Measurements from ENCODE around the gene HTR1D.
"Not testable (repeated sequence)": the region's sequence is repeated elsewhere in the genome, so short reads cannot be mapped to it uniquely, and the experiment has no call there.

HTR1D gene

DNA sequence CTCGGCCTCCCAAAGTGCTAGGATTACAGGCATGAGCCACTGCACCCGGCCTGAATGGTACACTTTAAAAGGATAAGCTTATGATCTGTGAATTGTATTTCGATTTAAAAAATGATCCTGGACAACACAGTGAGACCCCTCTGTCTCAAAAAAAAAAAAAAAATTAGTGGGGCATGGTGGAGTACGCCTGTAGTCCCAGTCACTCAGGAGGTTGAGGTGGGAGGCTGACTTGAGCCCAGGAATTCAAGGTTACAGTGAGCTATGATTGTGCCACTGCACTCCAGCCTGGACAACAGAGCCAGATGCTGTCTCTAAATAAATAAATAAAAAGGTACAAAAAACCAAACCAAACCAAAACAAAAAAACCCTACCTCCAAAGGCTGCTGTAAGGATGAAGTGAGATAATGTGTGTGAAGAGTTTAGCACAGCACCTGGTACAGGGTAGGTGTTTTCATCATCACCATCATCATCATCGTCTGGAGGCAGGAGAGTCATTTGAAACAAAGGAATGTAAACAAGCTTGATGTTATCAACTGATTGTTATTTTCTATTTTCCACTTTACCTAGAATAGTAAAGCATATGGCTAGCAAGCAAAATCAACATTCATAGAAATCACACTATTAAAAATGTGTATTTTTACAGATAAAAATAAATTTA, 22.5 kb upstream of the HTR1D start:
- H3K4me3 ChIP-seq (ENCODE audit: low read length): no peak overlapping the region
- no peaks in the 10 kb centered on the region for H3K4me1 ChIP-seq (ENCODE audit: control insufficient read depth, insufficient read depth, low read length)
- no peak overlapping the region for H3K4me2 ChIP-seq (ENCODE audit: low read length)
- no peaks in the 10 kb centered on the region for H3K9me3 ChIP-seq (replicated peaks; ENCODE audit: low read length)
- peaks cover 4% of the 10 kb centered on the region for H3K27me3 ChIP-seq (ENCODE audit: control insufficient read depth, insufficient read depth, low read length)
- no peak overlapping the region for H3K9ac ChIP-seq (ENCODE audit: low read depth, low read length)
- H3K36me3 ChIP-seq (ENCODE audit: insufficient read depth, low read length): no peaks in the 10 kb centered on the region

- Histone ChIP-seq H3K36me3 (ENCODE audit: insufficient read depth, low read length) (no peaks in the 10 kb centered on the region), H3K4me2 (ENCODE audit: low read length) (no peak overlapping the region), H3K9me3 (replicated peaks; ENCODE audit: low read length) (no peaks in the 10 kb centered on the region), H3K9ac (ENCODE audit: low read depth, low read length) (no peak overlapping the region), H3K27me3 (ENCODE audit: control insufficient read depth, insufficient read depth, low read length) (no peaks in the 10 kb centered on the region), H3K4me3 (ENCODE audit: low read length) (no peak overlapping the region), H3K4me1 (ENCODE audit: control insufficient read depth, insufficient read depth, low read length) (no peaks in the 10 kb centered on the region)
Measured at GRCh38 chr1:23238565-23238964, 21.3 kb upstream of the HTR1D start.

DNA sequence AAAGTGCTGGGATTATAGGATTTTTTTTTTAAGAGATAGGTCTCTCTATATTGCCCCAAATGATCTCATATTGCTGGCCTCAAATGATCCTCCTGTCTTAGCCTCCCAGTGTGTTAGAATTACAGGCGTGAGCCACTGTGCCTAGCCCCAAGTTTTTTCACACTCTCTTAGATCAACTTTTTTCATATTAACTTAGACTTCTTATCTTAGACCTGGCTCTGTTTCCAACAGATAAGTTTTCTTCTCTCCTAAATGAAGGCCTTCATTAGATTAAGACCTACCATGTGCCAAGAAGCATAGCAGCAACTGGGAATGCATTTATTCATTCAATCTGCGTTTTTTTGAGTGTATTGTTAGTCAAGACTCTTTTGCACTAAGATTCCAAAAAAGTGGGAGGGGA, 20.2 kb upstream of the HTR1D start:
- H3K27me3 ChIP-seq (ENCODE audit: control insufficient read depth, insufficient read depth, low read length): peaks cover 7% of the 10 kb centered on the region
- no peaks in the 10 kb centered on the region for H3K36me3 ChIP-seq (ENCODE audit: insufficient read depth, low read length)
- no peak overlapping the region for H3K4me2 ChIP-seq (ENCODE audit: low read length)
- H3K9me3 ChIP-seq (replicated peaks; ENCODE audit: low read length): no peaks in the 10 kb centered on the region
- no peak overlapping the region for H3K9ac ChIP-seq (ENCODE audit: low read depth, low read length)
- H3K4me1 ChIP-seq (ENCODE audit: control insufficient read depth, insufficient read depth, low read length): no peaks in the 10 kb centered on the region
- no peak overlapping the region for H3K4me3 ChIP-seq (ENCODE audit: low read length)

GRCh38 chr1:23227806-23228205, 10.5 kb upstream of the HTR1D start:
- Histone ChIP-seq H3K27me3 (ENCODE audit: control insufficient read depth, insufficient read depth, low read length) (peaks cover 4% of the 10 kb centered on the region), H3K9me3 (replicated peaks; ENCODE audit: low read length) (no peaks in the 10 kb centered on the region), H3K4me3 (ENCODE audit: low read length) (no peak overlapping the region), H3K4me2 (ENCODE audit: low read length) (no peak overlapping the region), H3K4me1 (ENCODE audit: control insufficient read depth, insufficient read depth, low read length) (peaks cover 11% of the 10 kb centered on the region), H3K36me3 (ENCODE audit: insufficient read depth, low read length) (no peaks in the 10 kb centered on the region), H3K9ac (ENCODE audit: low read depth, low read length) (no peak overlapping the region)

- peak overlapping the region; percentile 50 for H3K4me2 ChIP-seq (ENCODE audit: low read length)
- peaks cover 11% of the 10 kb centered on the region for H3K4me1 ChIP-seq (ENCODE audit: control insufficient read depth, insufficient read depth, low read length)
- no peaks in the 10 kb centered on the region for H3K9me3 ChIP-seq (replicated peaks; ENCODE audit: low read length)
- H3K27me3 ChIP-seq (ENCODE audit: control insufficient read depth, insufficient read depth, low read length): peaks cover 12% of the 10 kb centered on the region
- no peak overlapping the region for H3K4me3 ChIP-seq (ENCODE audit: low read length)
- H3K36me3 ChIP-seq (ENCODE audit: insufficient read depth, low read length): no peaks in the 10 kb centered on the region
- no peak overlapping the region for H3K9ac ChIP-seq (ENCODE audit: low read depth, low read length)
Measured at GRCh38 chr1:23224739-23225648, 7.7 kb upstream of the HTR1D start.

- Histone ChIP-seq H3K27me3 (ENCODE audit: control insufficient read depth, insufficient read depth, low read length) (peaks cover 12% of the 10 kb centered on the region), H3K4me1 (ENCODE audit: control insufficient read depth, insufficient read depth, low read length) (peaks cover 11% of the 10 kb centered on the region)
- H3K4me3 ChIP-seq (ENCODE audit: low read length); H3K4me2 ChIP-seq (ENCODE audit: low read length); H3K9me3 ChIP-seq (replicated peaks; ENCODE audit: low read length); H3K36me3 ChIP-seq (ENCODE audit: insufficient read depth, low read length); H3K9ac ChIP-seq (ENCODE audit: low read depth, low read length): not testable (repeated sequence)
Measured at GRCh38 chr1:23223963-23224362, 6.7 kb upstream of the HTR1D start.

DNA sequence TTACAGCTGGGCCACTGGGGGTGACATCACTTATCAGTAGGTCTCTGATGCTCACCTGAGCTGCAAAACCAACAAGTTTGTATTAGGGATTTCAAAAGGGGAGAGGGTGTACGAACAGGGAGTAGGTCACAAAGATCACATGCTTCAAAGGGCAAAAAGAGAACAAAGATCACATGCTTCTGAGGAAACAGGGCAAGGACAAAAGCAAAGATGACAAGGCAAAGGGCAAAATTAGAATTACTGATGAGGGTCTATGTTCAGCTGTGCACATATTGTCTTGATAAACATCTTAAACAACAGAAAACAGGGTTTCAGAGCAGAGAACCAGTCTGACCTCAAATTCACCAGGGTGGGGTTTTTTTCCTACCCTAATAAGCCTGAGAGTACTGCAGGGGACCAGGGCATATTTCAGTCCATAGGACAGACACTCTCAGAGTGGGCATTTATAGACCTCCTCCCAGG, 6.2 kb upstream of the HTR1D start:
- not testable (repeated sequence) for H3K9me3 ChIP-seq (replicated peaks; ENCODE audit: low read length); H3K36me3 ChIP-seq (ENCODE audit: insufficient read depth, low read length); H3K4me3 ChIP-seq (ENCODE audit: low read length); H3K4me2 ChIP-seq (ENCODE audit: low read length); H3K9ac ChIP-seq (ENCODE audit: low read depth, low read length)
- peaks cover 12% of the 10 kb centered on the region for H3K27me3 ChIP-seq (ENCODE audit: control insufficient read depth, insufficient read depth, low read length)
- peaks cover 11% of the 10 kb centered on the region for H3K4me1 ChIP-seq (ENCODE audit: control insufficient read depth, insufficient read depth, low read length)

GRCh38 chr1:23222742-23223141, 5.4 kb upstream of the HTR1D start:
- Histone ChIP-seq H3K4me3 (ENCODE audit: low read length) (no peak overlapping the region), H3K27me3 (ENCODE audit: control insufficient read depth, insufficient read depth, low read length) (peaks cover 15% of the 10 kb centered on the region), H3K36me3 (ENCODE audit: insufficient read depth, low read length) (no peaks in the 10 kb centered on the region), H3K9ac (ENCODE audit: low read depth, low read length) (no peak overlapping the region), H3K4me1 (ENCODE audit: control insufficient read depth, insufficient read depth, low read length) (peaks cover 11% of the 10 kb centered on the region), H3K9me3 (replicated peaks; ENCODE audit: low read length) (no peaks in the 10 kb centered on the region), H3K4me2 (ENCODE audit: low read length) (no peak overlapping the region)

DNA sequence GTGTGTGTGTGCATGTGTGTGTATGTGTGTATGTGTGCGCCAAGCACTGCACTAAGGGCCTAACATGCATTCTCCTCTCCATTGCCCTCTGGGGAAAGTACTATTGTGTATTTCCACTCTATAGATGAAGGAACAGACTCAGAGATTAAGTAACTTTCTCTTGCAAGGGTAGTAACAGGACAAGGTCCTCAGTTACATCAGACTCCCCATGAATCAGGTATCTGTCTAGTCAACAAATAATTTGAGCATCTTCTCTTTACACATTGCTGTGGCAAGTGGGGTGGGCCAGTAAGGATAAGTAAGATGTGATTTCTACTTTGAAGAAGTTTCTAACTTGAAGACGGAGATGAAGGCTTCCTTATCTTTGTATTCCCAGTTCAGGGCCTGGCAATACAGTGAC, 5.0 kb upstream of the HTR1D start:
- no peaks in the 10 kb centered on the region for H3K9me3 ChIP-seq (replicated peaks; ENCODE audit: low read length)
- H3K9ac ChIP-seq (ENCODE audit: low read depth, low read length): no peak overlapping the region
- H3K4me3 ChIP-seq (ENCODE audit: low read length): no peak overlapping the region

DNA sequence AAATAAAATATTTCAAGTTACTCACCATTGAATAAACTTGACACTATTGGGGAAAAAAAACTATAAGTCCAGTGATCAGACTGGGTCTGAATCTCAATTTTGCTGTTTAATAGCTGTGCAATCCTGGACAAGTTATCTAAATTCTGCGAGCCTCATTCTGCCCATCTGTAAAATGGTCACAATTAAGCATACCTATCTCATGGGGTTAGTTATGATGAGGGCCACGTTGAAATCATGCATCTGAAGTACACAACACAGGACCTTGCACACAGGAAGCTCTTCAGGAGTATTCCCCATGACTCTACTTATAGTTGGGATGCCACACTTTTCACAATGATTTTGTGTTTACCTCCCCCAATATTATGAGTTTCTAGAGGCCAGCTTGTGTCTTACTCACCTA, 3.8 kb upstream of the HTR1D start:
- Histone ChIP-seq H3K4me1 (ENCODE audit: control insufficient read depth, insufficient read depth, low read length) (peaks cover 16% of the 10 kb centered on the region), H3K4me3 (ENCODE audit: low read length) (no peak overlapping the region), H3K9me3 (replicated peaks; ENCODE audit: low read length) (no peaks in the 10 kb centered on the region), H3K9ac (ENCODE audit: low read depth, low read length) (no peak overlapping the region), H3K4me2 (ENCODE audit: low read length) (no peak overlapping the region), H3K36me3 (ENCODE audit: insufficient read depth, low read length) (no peaks in the 10 kb centered on the region), H3K27me3 (ENCODE audit: control insufficient read depth, insufficient read depth, low read length) (peaks cover 30% of the 10 kb centered on the region)

More for the DNA sequence above, 5.0 kb upstream of the HTR1D start:
- peaks cover 11% of the 10 kb centered on the region for H3K4me1 ChIP-seq (ENCODE audit: control insufficient read depth, insufficient read depth, low read length)
- H3K27me3 ChIP-seq (ENCODE audit: control insufficient read depth, insufficient read depth, low read length): peaks cover 18% of the 10 kb centered on the region
- H3K4me2 ChIP-seq (ENCODE audit: low read length): no peak overlapping the region
- H3K36me3 ChIP-seq (ENCODE audit: insufficient read depth, low read length): no peaks in the 10 kb centered on the region

GRCh38 chr1:23216771-23217420, 406 bp downstream of the HTR1D start:
- Histone ChIP-seq H3K4me1 (ENCODE audit: control insufficient read depth, insufficient read depth, low read length) (peaks cover 5% of the 10 kb centered on the region), H3K36me3 (ENCODE audit: insufficient read depth, low read length) (no peaks in the 10 kb centered on the region), H3K4me2 (ENCODE audit: low read length) (peak overlapping the region; percentile 76), H3K27me3 (ENCODE audit: control insufficient read depth, insufficient read depth, low read length) (peaks cover 41% of the 10 kb centered on the region), H3K9ac (ENCODE audit: low read depth, low read length) (no peak overlapping the region), H3K9me3 (replicated peaks; ENCODE audit: low read length) (no peaks in the 10 kb centered on the region), H3K4me3 (ENCODE audit: low read length) (peak overlapping the region; percentile 53)
